ENCODE data around the gene CCSER2. TPM values are rescaled to one million over a fixed set of nuclear protein-coding genes. Genes with fewer than 3 reads are reported as not detected.

The CCSER2 gene
- total and polyA plus RNA-seq, 2 experiments from 2014 or later = 30.6 to 76.8 TPM

DNA sequence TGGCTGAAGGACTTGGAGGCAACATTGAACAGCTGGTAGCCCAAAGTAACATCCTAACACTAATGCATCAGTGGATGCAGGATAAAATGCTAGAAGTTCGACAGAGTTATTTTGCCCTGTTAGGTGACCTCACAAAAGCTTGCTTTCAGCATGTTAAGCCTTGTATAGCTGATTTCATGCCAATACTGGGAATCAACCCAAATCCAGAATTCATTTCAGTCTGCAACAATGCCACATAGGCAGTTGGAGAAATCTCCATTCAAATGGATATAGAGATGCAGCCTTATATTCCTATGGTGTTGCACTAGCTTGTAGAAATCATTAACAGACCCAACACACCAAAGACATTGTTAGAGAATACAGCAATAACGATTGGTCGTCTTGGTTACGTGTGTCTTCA is 62.9 kb downstream of the CCSER2 start:
- TF ChIP-seq EZH2 (IDR thresholded peaks at IDR 0.05; ENCODE audit: insufficient read depth, poor library complexity, severe bottlenecking) = no peak
- TF ChIP-seq EZH2phosphoT487 (IDR thresholded peaks at IDR 0.05; ENCODE audit: insufficient read depth, low read depth) = no peak
- H3K4me3 ChIP-seq = no peak overlapping the region
- H3K27me3 ChIP-seq (replicated peaks; ENCODE audit: insufficient read depth) = no peaks in the 10 kb centered on the region
- peaks cover 58% of the 10 kb centered on the region for H3K79me2 ChIP-seq (ENCODE audit: insufficient read depth)
- no peaks in the 10 kb centered on the region for H3K4me1 ChIP-seq (ENCODE audit: insufficient read depth)
- no peaks in the 10 kb centered on the region for H3K9me2 ChIP-seq (ENCODE audit: insufficient read depth)
- H3K36me3 ChIP-seq (ENCODE audit: low read depth) = 0 out of 2 replicates have a peak, but pooled peaks cover 2% of the 10 kb centered on the region
- H3K27ac ChIP-seq = no peak overlapping the region
- DNase-seq = no peak
- H2AFZ ChIP-seq = no peak overlapping the region
- in situ Hi-C loops (cut with MboI) = no loop called here
- H4K20me1 ChIP-seq (ENCODE audit: insufficient read depth) = no peaks in the 10 kb centered on the region
- no peak overlapping the region for H3K9ac ChIP-seq
- H3K4me2 ChIP-seq (ENCODE audit: unreplicated experiment) = no peak overlapping the region
- no peaks in the 10 kb centered on the region for H3F3A ChIP-seq (ENCODE audit: insufficient read depth)
- WGBS, 2 experiments (ENCODE audit: low coverage in 1 of 2, low lambda C conversion rate in 2 of 2, missing lambda C conversion rate in 2 of 2) = 81 to 89% methylated on average over 4 of the region's 4 CpGs
- no peaks in the 10 kb centered on the region for H3K9me3 ChIP-seq (ENCODE audit: low read depth)

- H3K9me3 ChIP-seq (ENCODE audit: low read depth) = no peaks in the 10 kb centered on the region
- no peak overlapping the region for H3K4me3 ChIP-seq
- H3K27ac ChIP-seq = no peak overlapping the region
- H3K9me2 ChIP-seq (ENCODE audit: insufficient read depth) = no peaks in the 10 kb centered on the region
- peaks cover 65% of the 10 kb centered on the region for H3K79me2 ChIP-seq (ENCODE audit: insufficient read depth)
- no peaks in the 10 kb centered on the region for H3K4me1 ChIP-seq (ENCODE audit: insufficient read depth)
- no peak for TF ChIP-seq EZH2phosphoT487 (IDR thresholded peaks at IDR 0.05; ENCODE audit: insufficient read depth, low read depth)
- no peak for TF ChIP-seq EZH2 (IDR thresholded peaks at IDR 0.05; ENCODE audit: insufficient read depth, poor library complexity, severe bottlenecking)
- 0 out of 2 replicates have a peak, but pooled peaks cover 2% of the 10 kb centered on the region for H3K36me3 ChIP-seq (ENCODE audit: low read depth)
- H3K9ac ChIP-seq = no peak overlapping the region
- H3K27me3 ChIP-seq (replicated peaks; ENCODE audit: insufficient read depth) = no peaks in the 10 kb centered on the region
- H3F3A ChIP-seq (ENCODE audit: insufficient read depth) = no peaks in the 10 kb centered on the region
- WGBS, 2 experiments (ENCODE audit: low coverage in 1 of 2, low lambda C conversion rate in 2 of 2, missing lambda C conversion rate in 2 of 2) = 50 to 51% methylated on average over 2 of the region's 2 CpGs
- in situ Hi-C loops (cut with MboI) = no loop called here
- DNase-seq = no peak
- no peak overlapping the region for H2AFZ ChIP-seq
- H3K4me2 ChIP-seq (ENCODE audit: unreplicated experiment) = no peak overlapping the region
- no peaks in the 10 kb centered on the region for H4K20me1 ChIP-seq (ENCODE audit: insufficient read depth)
Measured at GRCh38 chr10:84392181-84392580, 63.8 kb downstream of the CCSER2 start.

- Histone ChIP-seq H3K4me1 (ENCODE audit: insufficient read depth) (no peaks in the 10 kb centered on the region), H3K4me3 (no peak overlapping the region), H4K20me1 (ENCODE audit: insufficient read depth) (no peaks in the 10 kb centered on the region), H3K27ac (no peak overlapping the region), H3K9ac (no peak overlapping the region), H3K27me3 (replicated peaks; ENCODE audit: insufficient read depth) (no peaks in the 10 kb centered on the region), H3K9me2 (ENCODE audit: insufficient read depth) (no peaks in the 10 kb centered on the region), H2AFZ (no peak overlapping the region), H3K9me3 (ENCODE audit: low read depth) (no peaks in the 10 kb centered on the region), H3F3A (ENCODE audit: insufficient read depth) (no peaks in the 10 kb centered on the region), H3K79me2 (ENCODE audit: insufficient read depth) (peaks cover 80% of the 10 kb centered on the region), H3K4me2 (ENCODE audit: unreplicated experiment) (no peak overlapping the region), H3K36me3 (ENCODE audit: low read depth) (0 out of 2 replicates have a peak, but pooled peaks cover 2% of the 10 kb centered on the region)
- WGBS, 2 experiments (ENCODE audit: low coverage in 1 of 2, low lambda C conversion rate in 2 of 2, missing lambda C conversion rate in 2 of 2) = 97 to 98% methylated on average over 2 of the region's 2 CpGs
- no peak for DNase-seq
- TF ChIP-seq EZH2phosphoT487 (IDR thresholded peaks at IDR 0.05; ENCODE audit: insufficient read depth, low read depth) = no peak
- TF ChIP-seq EZH2 (IDR thresholded peaks at IDR 0.05; ENCODE audit: insufficient read depth, poor library complexity, severe bottlenecking) = no peak
- in situ Hi-C loops (cut with MboI) = no loop called here
Measured at GRCh38 chr10:84395581-84395980, 67.2 kb downstream of the CCSER2 start.

GRCh38 chr10:84397735-84398144 is 69.4 kb downstream of the CCSER2 start:
- no peak overlapping the region for H3K4me2 ChIP-seq (ENCODE audit: unreplicated experiment)
- H3K9me2 ChIP-seq (ENCODE audit: insufficient read depth) = no peaks in the 10 kb centered on the region
- H3K9me3 ChIP-seq (ENCODE audit: low read depth) = no peaks in the 10 kb centered on the region
- no peak overlapping the region for H3K9ac ChIP-seq
- DNase-seq = no peak
- no peaks in the 10 kb centered on the region for H3F3A ChIP-seq (ENCODE audit: insufficient read depth)
- peaks cover 89% of the 10 kb centered on the region for H3K79me2 ChIP-seq (ENCODE audit: insufficient read depth)
- in situ Hi-C loops (cut with MboI) = no loop called here
- no peaks in the 10 kb centered on the region for H3K27me3 ChIP-seq (replicated peaks; ENCODE audit: insufficient read depth)
- no peaks in the 10 kb centered on the region for H3K4me1 ChIP-seq (ENCODE audit: insufficient read depth)
- no peak for TF ChIP-seq EZH2phosphoT487 (IDR thresholded peaks at IDR 0.05; ENCODE audit: insufficient read depth, low read depth)
- TF ChIP-seq EZH2 (IDR thresholded peaks at IDR 0.05; ENCODE audit: insufficient read depth, poor library complexity, severe bottlenecking) = no peak
- H3K4me3 ChIP-seq = no peak overlapping the region
- H3K36me3 ChIP-seq (ENCODE audit: low read depth) = no peaks in the 10 kb centered on the region
- no peak overlapping the region for H3K27ac ChIP-seq
- 45 to 50% methylated on average over 2 of the region's 2 CpGs for WGBS, 2 experiments (ENCODE audit: low coverage in 1 of 2, low lambda C conversion rate in 2 of 2, missing lambda C conversion rate in 2 of 2)
- H2AFZ ChIP-seq = no peak overlapping the region
- H4K20me1 ChIP-seq (ENCODE audit: insufficient read depth) = 0 out of 2 replicates have a peak, but pooled peaks cover 4% of the 10 kb centered on the region

- in situ Hi-C loops (cut with MboI) = no loop called here
Measured at GRCh38 chr10:84398696-84399095, 70.3 kb downstream of the CCSER2 start.

More at GRCh38 chr10:84398696-84399095, 70.3 kb downstream of the CCSER2 start:
- Histone ChIP-seq H3K27me3 (replicated peaks; ENCODE audit: insufficient read depth) (no peaks in the 10 kb centered on the region), H3K79me2 (ENCODE audit: insufficient read depth) (peaks cover 92% of the 10 kb centered on the region), H3F3A (ENCODE audit: insufficient read depth) (no peaks in the 10 kb centered on the region), H3K9ac (no peak overlapping the region), H3K9me3 (ENCODE audit: low read depth) (no peaks in the 10 kb centered on the region), H3K4me2 (ENCODE audit: unreplicated experiment) (no peak overlapping the region), H3K9me2 (ENCODE audit: insufficient read depth) (no peaks in the 10 kb centered on the region), H3K36me3 (ENCODE audit: low read depth) (no peaks in the 10 kb centered on the region), H4K20me1 (ENCODE audit: insufficient read depth) (0 out of 2 replicates have a peak, but pooled peaks cover 6% of the 10 kb centered on the region), H3K27ac (no peak overlapping the region), H3K4me1 (ENCODE audit: insufficient read depth) (no peaks in the 10 kb centered on the region), H2AFZ (no peak overlapping the region), H3K4me3 (no peak overlapping the region)
- no peak for TF ChIP-seq EZH2 (IDR thresholded peaks at IDR 0.05; ENCODE audit: insufficient read depth, poor library complexity, severe bottlenecking)
- TF ChIP-seq EZH2phosphoT487 (IDR thresholded peaks at IDR 0.05; ENCODE audit: insufficient read depth, low read depth) = no peak
- DNase-seq = no peak
